Transverse colon (tissue), 4 donors: ENCODE data around the gene ZCCHC7. TPM values are rescaled to one million over a fixed set of nuclear protein-coding genes. Genes with fewer than 3 reads are reported as not detected.

Source experiments
- DNase-seq: peaks from one replicate; pipeline ENCODE4 v3.0.0-alpha.2; 2019
- H3K27ac ChIP-seq, 4 donors: fragments of 200-600 bp; sonication (generic); 2 replicates each; pipeline ENCODE4 v1.5.1; 2016 to 2018; ENCODE audit warnings: inconsistent platforms in 4 of 4
- H3K27me3 ChIP-seq: fragments of 200-600 bp; sonication (generic); 2 replicates; pipeline ENCODE4 v1.5.1; 2017; ENCODE audit warnings: inconsistent platforms
- H3K36me3 ChIP-seq, 4 donors: fragments of 200-600 bp; sonication (generic); 2 replicates each; pipeline ENCODE4 v1.5.1; 2017 to 2019; ENCODE audit warnings: inconsistent platforms in 4 of 4
- H3K4me1 ChIP-seq, 4 donors: fragments of 200-600 bp; sonication (generic); 2 replicates each; pipeline ENCODE4 v1.5.1; 2017 to 2020; ENCODE audit warnings: inconsistent platforms in 4 of 4
- H3K4me3 ChIP-seq, 4 donors: fragments of 200-600 bp; sonication (generic); 1 replicate in 1 of 4; 2 replicates in 3 of 4; pipeline versions ENCODE4 v1.5.1 to v1.6.1; 2017 to 2019; ENCODE audit warnings: inconsistent platforms in 4 of 4
- H3K9me3 ChIP-seq, 2 donors: fragments of 200-600 bp; sonication (generic); 2 replicates each; pipeline ENCODE4 v1.5.1; 2017 to 2019; ENCODE audit warnings: inconsistent platforms in 2 of 2
- CTCF ChIP-seq, 5 experiments: fragments of 200-600 bp in 3 of 5; fragments of 450-650 bp in 2 of 5; sonication (generic) in 3 of 5; IDR thresholded peaks; 1 replicate in 2 of 5; 2 replicates in 3 of 5; pipeline ENCODE4 v1.5.1; 2016 to 2017; ENCODE audit warnings: antibody characterized with exemption in 5 of 5, inconsistent platforms in 3 of 5, mild to moderate bottlenecking in 2 of 5, moderate library complexity in 1 of 5
- EP300 ChIP-seq: sonication (generic); formaldehyde crosslinking; IDR thresholded peaks from one replicate; pipeline ENCODE4 v1.6.1; 2017; ENCODE audit warnings: antibody characterized with exemption, low read depth
- POLR2A ChIP-seq: fragments of 450-650 bp; IDR thresholded peaks from one replicate; pipeline ENCODE4 v1.6.1; 2016; ENCODE audit warnings: antibody characterized with exemption, mild to moderate bottlenecking, moderate library complexity
- POLR2AphosphoS5 ChIP-seq, 3 donors: sonication (generic); formaldehyde crosslinking; IDR thresholded peaks; one replicate each; pipeline ENCODE4 v1.6.1; 2016; ENCODE audit warnings: antibody characterized with exemption in 3 of 3
- WGBS, 2 donors: methylation state at CpG; one replicate each; pipeline ENCODE4 v1.1.5; 2018; ENCODE audit warnings: low coverage in 1 of 2; 5-methylcytosine and 5-hydroxymethylcytosine counted together
- in situ Hi-C, 4 donors: fragments of 200-750 bp; cut with MboI; loops; one replicate each; pipeline versions ENCODE4 v1.15.0 to v1.15.1; 2017; ENCODE audit warnings: low sequenced_read_pairs in 3 of 4, low pct_ligation_motif_present in 1 of 4, low pct_unique_long_range_greater_than_20kb in 1 of 4
- intact Hi-C: fragments of 100-400 bp; cut with DNase I; formaldehyde crosslinking; loops from one replicate; pipeline ENCODE4 v1.15.1; 2023; ENCODE audit warnings: low total_unique reads
- total RNA-seq, 4 donors: library from RNA; depleted of rRNA; stranded (reverse); fragments of >200 nt; gene quantifications; one replicate each; pipeline ENCODE4 v1.1.0, GENCODE V29; 2016

The ZCCHC7 gene
- total RNA-seq, 4 donors from 2014 or later, result 13.2 to 43.0 (median 16.5) TPM

DNA sequence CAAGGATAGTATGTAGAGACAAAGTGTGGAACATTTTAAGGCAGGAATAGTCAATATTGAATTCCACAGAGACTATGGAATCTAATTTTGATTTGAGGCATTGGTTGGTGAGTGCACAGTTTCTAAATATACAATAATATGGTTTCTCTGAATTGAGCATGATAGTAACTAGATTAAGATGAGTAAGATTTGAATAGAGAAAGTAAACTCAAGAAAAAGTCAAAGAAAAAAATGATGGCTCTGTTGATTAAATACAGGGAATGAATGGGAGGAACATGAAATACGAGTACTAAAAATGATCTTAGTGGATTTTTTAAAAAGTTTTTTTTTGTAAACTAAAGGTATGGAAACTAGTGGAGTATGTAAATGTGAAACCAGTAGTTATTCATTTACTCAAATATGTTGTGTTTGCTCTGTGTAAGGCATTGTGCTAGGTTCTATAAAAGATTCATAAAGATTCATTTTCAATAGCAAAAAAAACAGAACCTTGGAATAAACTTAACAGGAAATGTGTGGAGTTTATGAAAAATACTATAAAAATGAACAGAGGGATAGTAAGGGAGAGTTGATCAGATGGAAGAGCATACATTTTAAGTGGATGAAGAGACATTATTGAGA is 101.2 kb downstream of the ZCCHC7 start:
- Histone ChIP-seq H3K27me3 (no peaks in the 10 kb centered on the region), H3K4me3 (no peak overlapping the region), H3K9me3 (no peaks in the 10 kb centered on the region), H3K36me3 (no peaks in the 10 kb centered on the region), H3K27ac (no peak overlapping the region), H3K4me1 (no peaks in the 10 kb centered on the region)
- no peak for TF ChIP-seq POLR2AphosphoS5 (IDR thresholded peaks at IDR 0.05)
- TF ChIP-seq CTCF (IDR thresholded peaks at IDR 0.05), result no peak
- TF ChIP-seq EP300, result no peak
- no peak for TF ChIP-seq POLR2A
- intact Hi-C loops, result no loop called here
- in situ Hi-C loops, result no loop called here
- 71% methylated on average over 1 of the region's 1 CpG; no CpG with 5 or more reads in 1 of the 2 donors for WGBS, 2 donors
- DNase-seq, result no peak

- intact Hi-C loops (no loop called here), in situ Hi-C loops (no loop called here)
- DNase-seq, result no peak
- no peaks in the 10 kb centered on the region for H3K27me3 ChIP-seq
- H3K4me3 ChIP-seq, result no peak overlapping the region
- no peaks in the 10 kb centered on the region for H3K9me3 ChIP-seq
- no peak overlapping the region for H3K27ac ChIP-seq
- no peaks in the 10 kb centered on the region for H3K4me1 ChIP-seq
- no peaks in the 10 kb centered on the region for H3K36me3 ChIP-seq
- WGBS, 2 donors, result 93 to 97% methylated on average over 1 of the region's 1 CpG
- TF ChIP-seq POLR2AphosphoS5 (IDR thresholded peaks at IDR 0.05) (no peak), EP300 (no peak), POLR2A (no peak), CTCF (IDR thresholded peaks at IDR 0.05) (no peak)
These were observed 109.1 kb downstream of the ZCCHC7 start for GRCh38 chr9:37229455-37229854.

- no peaks in the 10 kb centered on the region for H3K36me3 ChIP-seq
- no peak overlapping the region for H3K4me3 ChIP-seq
- intact Hi-C loops, result no loop called here
- no peaks in the 10 kb centered on the region for H3K4me1 ChIP-seq
- no peaks in the 10 kb centered on the region for H3K27me3 ChIP-seq
- WGBS, 2 donors, result 58 to 76% methylated on average over 4 of the region's 4 CpGs
- no peaks in the 10 kb centered on the region for H3K9me3 ChIP-seq
- DNase-seq, result no peak
- H3K27ac ChIP-seq, result no peak overlapping the region
- in situ Hi-C loops, result no loop called here
- TF ChIP-seq EP300 (no peak), POLR2A (no peak), CTCF (IDR thresholded peaks at IDR 0.05) (no peak), POLR2AphosphoS5 (IDR thresholded peaks at IDR 0.05) (no peak)
These were observed 109.6 kb downstream of the ZCCHC7 start for GRCh38 chr9:37229882-37230482.

DNA sequence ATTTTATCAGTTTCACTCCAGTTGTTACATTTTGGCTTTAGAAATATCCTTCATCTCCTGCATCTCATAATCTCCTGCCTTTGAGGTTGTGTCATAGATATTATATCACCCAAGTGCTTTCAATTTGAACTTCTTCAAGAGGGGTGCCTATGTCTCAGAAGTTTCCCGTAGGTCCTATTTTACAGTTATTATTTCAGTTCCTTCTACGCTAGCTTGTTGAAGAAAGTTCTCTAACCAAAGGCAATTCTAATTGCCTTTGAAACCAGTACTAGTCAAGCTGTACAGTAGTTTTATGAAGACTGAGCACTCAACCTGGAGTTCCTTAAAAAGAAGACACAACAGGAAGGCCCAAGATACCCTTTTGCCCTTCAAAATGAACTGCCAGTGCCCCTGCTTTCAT is 116.4 kb downstream of the ZCCHC7 start:
- WGBS, 2 donors, result 91 to 92% methylated on average over 2 of the region's 2 CpGs
- in situ Hi-C loops, result no loop called here
- Histone ChIP-seq H3K9me3 (no peaks in the 10 kb centered on the region), H3K4me1 (no peaks in the 10 kb centered on the region), H3K27ac (no peak overlapping the region), H3K4me3 (no peak overlapping the region), H3K36me3 (no peaks in the 10 kb centered on the region), H3K27me3 (no peaks in the 10 kb centered on the region)
- TF ChIP-seq POLR2A (no peak), POLR2AphosphoS5 (IDR thresholded peaks at IDR 0.05) (no peak), CTCF (IDR thresholded peaks at IDR 0.05) (no peak), EP300 (no peak)
- intact Hi-C loops, result no loop called here
- DNase-seq, result no peak
